Thoracic aorta (tissue), 2 donors: Measurements from ENCODE around the gene USP53. TPM values are rescaled to one million over a fixed set of nuclear protein-coding genes. Genes with fewer than 3 reads are reported as not detected.

ENCODE experiments used
- ATAC-seq: fragments of 150-250 bp; one replicate; pipeline ENCODE4 v1.8.0; 2017; ENCODE audit warnings: low read depth; ENCODE audit not compliant: insufficient number of reproducible peaks, low FRiP score
- DNase-seq: peaks from one replicate; pipeline ENCODE4 v3.0.0-alpha.2; 2020; ENCODE audit warnings: low spot score
- H3K27ac ChIP-seq, 2 donors: fragments of 200-600 bp; sonication (generic); 1 replicate in 1 of 2; 2 replicates in 1 of 2; pipeline ENCODE4 v1.5.1; 2016; ENCODE audit warnings: mild to moderate bottlenecking in 2 of 2, moderate library complexity in 2 of 2
- H3K27me3 ChIP-seq: fragments of 200-600 bp; sonication (generic); replicated peaks from 2 replicates; pipeline ENCODE4 v1.6.0; 2016; ENCODE audit warnings: mild to moderate bottlenecking; ENCODE audit not compliant: insufficient read depth
- H3K36me3 ChIP-seq: fragments of 200-600 bp; sonication (generic); one replicate; pipeline ENCODE4 v1.5.1; 2016
- H3K4me1 ChIP-seq, 2 donors: fragments of 200-600 bp; sonication (generic); 1 replicate in 1 of 2; 2 replicates in 1 of 2; pipeline versions ENCODE4 v1.5.1 to v1.6.0; 2016; ENCODE audit warnings: low read depth in 2 of 2, mild to moderate bottlenecking in 1 of 2; ENCODE audit not compliant: control insufficient read depth in 1 of 2
- H3K4me3 ChIP-seq: fragments of 200-600 bp; sonication (generic); 2 replicates; pipeline ENCODE4 v1.5.1; 2016; ENCODE audit warnings: mild to moderate bottlenecking
- H3K9me3 ChIP-seq: fragments of 200-600 bp; sonication (generic); 2 replicates; pipeline ENCODE4 v1.5.1; 2016
- CTCF ChIP-seq: fragments of 200-600 bp; sonication (generic); IDR thresholded peaks from one replicate; pipeline ENCODE4 v1.5.1; 2019; ENCODE audit warnings: antibody characterized with exemption
- total RNA-seq, 2 donors: library from RNA; depleted of rRNA; stranded (reverse); fragments of >200 nt; gene quantifications; one replicate each; pipeline versions ENCODE4 v1.1.0 to v1.2.3, GENCODE V29; 2016

Gene USP53
- total RNA-seq, 2 donors from 2014 or later: 112 to 208 TPM

DNA sequence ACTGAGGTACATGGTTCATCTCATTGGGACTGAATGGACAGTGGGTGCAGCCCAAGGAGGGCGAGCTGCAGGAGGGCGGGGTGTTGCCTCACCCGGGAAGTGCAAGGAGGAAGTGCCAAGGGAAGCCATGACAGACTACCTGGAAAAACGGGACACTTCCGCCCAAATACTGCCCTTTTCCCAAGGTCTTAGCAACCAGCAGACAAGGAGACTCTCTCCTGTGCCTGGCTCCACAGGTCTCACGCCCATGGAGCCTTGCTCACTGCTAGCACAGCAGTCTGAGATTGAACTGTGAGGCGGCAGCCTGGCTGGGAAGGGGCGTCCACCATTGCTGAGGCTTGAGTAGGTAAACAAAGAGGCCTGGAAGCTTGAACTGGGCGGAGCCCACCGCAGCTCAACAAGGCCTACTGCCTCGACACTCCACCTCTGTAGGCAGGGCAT lies 14.7 kb upstream of the USP53 start:
- DNase-seq (no peak), ATAC-seq (no peak)
- no peak overlapping the region for H3K27ac ChIP-seq
- H3K36me3 ChIP-seq: no peaks in the 10 kb centered on the region
- no peak for TF ChIP-seq CTCF
- no peaks in the 10 kb centered on the region for H3K27me3 ChIP-seq
- H3K9me3 ChIP-seq: no peaks in the 10 kb centered on the region
- H3K4me3 ChIP-seq: no peak overlapping the region
- no peaks in the 10 kb centered on the region for H3K4me1 ChIP-seq

DNA sequence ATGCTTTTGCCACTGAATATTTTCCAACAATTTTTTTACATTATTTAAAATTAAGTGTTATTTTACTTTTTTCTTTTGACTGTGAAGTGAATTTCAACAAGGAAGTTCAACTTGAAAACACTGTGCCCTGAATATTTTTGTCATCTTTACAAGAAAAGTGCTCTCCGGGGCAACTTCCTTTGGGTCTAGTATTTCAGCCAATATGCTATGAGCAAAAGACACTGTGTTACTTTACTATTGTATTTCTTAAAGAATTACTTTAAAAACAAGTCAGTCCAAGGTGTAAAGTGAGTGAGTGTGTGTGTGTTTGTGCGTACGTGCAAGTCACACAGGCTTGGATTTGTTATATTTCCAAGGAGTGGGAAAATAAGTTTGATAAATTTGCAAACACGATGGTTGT lies 7.6 kb upstream of the USP53 start:
- Histone ChIP-seq H3K4me1 (peaks cover 22 to 27% of the 10 kb centered on the region in 2 donors), H3K9me3 (no peaks in the 10 kb centered on the region), H3K27me3 (no peaks in the 10 kb centered on the region), H3K27ac (peak overlapping the region; percentile 63 to 73), H3K4me3 (peak overlapping the region; percentile 43), H3K36me3 (no peaks in the 10 kb centered on the region)
- TF ChIP-seq CTCF: no peak
- DNase-seq (no peak), ATAC-seq (no peak)

DNA sequence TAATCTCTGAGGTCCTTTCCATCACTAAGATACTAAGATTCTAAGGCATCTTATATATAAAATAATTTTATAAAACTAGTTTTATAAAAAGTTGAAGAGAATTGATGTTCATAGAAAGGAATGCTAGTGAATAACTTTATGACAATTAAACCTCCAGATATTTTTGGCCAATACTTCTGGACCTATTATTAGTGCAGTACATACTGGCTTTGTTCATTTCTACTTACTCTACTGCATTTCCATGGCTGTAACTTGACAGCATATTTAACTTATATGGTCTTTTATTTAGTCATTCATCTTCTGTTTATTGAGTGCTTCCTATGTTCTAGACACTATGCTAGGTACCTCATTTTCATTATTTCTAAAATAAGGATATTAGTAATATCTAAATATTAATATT lies 6.8 kb upstream of the USP53 start:
- no peak overlapping the region for H3K4me3 ChIP-seq
- no peaks in the 10 kb centered on the region for H3K9me3 ChIP-seq
- no peaks in the 10 kb centered on the region for H3K27me3 ChIP-seq
- no peaks in the 10 kb centered on the region for H3K36me3 ChIP-seq
- TF ChIP-seq CTCF: no peak
- ATAC-seq (no peak), DNase-seq (no peak)
- H3K4me1 ChIP-seq: peaks cover 22 to 27% of the 10 kb centered on the region in 2 donors
- H3K27ac ChIP-seq: peak overlapping the region in 1 of 2 donors; percentile 63

GRCh38 chr4:119206178-119206577 lies 6.3 kb upstream of the USP53 start:
- H3K27ac ChIP-seq: peak overlapping the region; percentile 6 to 56
- no peak for ATAC-seq
- H3K9me3 ChIP-seq: no peaks in the 10 kb centered on the region
- H3K4me1 ChIP-seq: peaks cover 22 to 30% of the 10 kb centered on the region in 2 donors
- H3K4me3 ChIP-seq: no peak overlapping the region
- H3K27me3 ChIP-seq: no peaks in the 10 kb centered on the region
- H3K36me3 ChIP-seq: no peaks in the 10 kb centered on the region
- TF ChIP-seq CTCF: no peak
- DNase-seq: no peak

- DNase-seq: no peak
- H3K27ac ChIP-seq: no peak overlapping the region
- no peak for TF ChIP-seq CTCF
- peaks cover 22 to 35% of the 10 kb centered on the region in 2 donors for H3K4me1 ChIP-seq
- no peaks in the 10 kb centered on the region for H3K9me3 ChIP-seq
- no peak for ATAC-seq
- no peaks in the 10 kb centered on the region for H3K36me3 ChIP-seq
- no peaks in the 10 kb centered on the region for H3K27me3 ChIP-seq
- H3K4me3 ChIP-seq: no peak overlapping the region
These were observed 5.5 kb upstream of the USP53 start for GRCh38 chr4:119207051-119207450.
